ENCODE results near the gene CABLES1.
"Not testable (repeated sequence)": the region's sequence is repeated elsewhere in the genome, so short reads cannot be mapped to it uniquely, and the experiment has no call there.

The CABLES1 gene

GRCh38 chr18:23267447-23267776, 132.1 kb downstream of the CABLES1 start:
- TF ChIP-seq, protein P1, sequence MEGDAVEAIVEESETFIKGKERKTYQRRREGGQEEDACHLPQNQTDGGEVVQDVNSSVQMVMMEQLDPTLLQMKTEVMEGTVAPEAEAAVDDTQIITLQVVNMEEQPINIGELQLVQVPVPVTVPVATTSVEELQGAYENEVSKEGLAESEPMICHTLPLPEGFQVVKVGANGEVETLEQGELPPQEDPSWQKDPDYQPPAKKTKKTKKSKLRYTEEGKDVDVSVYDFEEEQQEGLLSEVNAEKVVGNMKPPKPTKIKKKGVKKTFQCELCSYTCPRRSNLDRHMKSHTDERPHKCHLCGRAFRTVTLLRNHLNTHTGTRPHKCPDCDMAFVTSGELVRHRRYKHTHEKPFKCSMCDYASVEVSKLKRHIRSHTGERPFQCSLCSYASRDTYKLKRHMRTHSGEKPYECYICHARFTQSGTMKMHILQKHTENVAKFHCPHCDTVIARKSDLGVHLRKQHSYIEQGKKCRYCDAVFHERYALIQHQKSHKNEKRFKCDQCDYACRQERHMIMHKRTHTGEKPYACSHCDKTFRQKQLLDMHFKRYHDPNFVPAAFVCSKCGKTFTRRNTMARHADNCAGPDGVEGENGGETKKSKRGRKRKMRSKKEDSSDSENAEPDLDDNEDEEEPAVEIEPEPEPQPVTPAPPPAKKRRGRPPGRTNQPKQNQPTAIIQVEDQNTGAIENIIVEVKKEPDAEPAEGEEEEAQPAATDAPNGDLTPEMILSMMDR (IDR thresholded peaks at IDR 0.05; ENCODE audit: low read depth, low read length), result no peak
- H3K36me3 ChIP-seq, result no peaks in the 10 kb centered on the region
- no peaks in the 10 kb centered on the region for H3K27me3 ChIP-seq (ENCODE audit: insufficient read depth, low read depth, severe bottlenecking)
- H3K4me3 ChIP-seq (ENCODE audit: low read depth, low read length), result no peak overlapping the region
- DNase-seq, result no peak
- H3K27ac ChIP-seq, result no peak overlapping the region
- H3K9me3 ChIP-seq (ENCODE audit: severe bottlenecking), result peaks cover 13% of the 10 kb centered on the region

DNA sequence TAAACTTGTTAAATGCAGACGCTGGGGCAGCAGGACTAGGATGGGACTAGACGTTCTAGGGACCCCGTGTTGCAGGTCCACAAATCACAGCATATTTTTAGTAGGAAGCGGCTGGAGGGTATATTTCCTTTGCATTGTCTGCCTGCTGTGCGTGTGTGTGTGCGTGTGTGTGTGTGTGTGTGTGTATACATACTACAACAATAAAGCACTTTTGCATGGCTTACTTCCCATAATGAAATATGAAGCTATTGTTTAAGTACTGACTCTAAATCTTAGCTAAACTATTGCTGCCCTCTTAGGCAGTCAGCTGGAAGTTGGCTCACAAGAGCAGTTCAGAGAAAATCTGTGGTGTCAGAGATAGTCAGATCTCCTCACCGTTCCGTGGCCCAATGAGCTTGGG, 133.4 kb downstream of the CABLES1 start:
- DNase-seq, result no peak
- Histone ChIP-seq H3K36me3 (no peaks in the 10 kb centered on the region), H3K4me3 (ENCODE audit: low read depth, low read length) (no peak overlapping the region), H3K27me3 (ENCODE audit: insufficient read depth, low read depth, severe bottlenecking) (no peaks in the 10 kb centered on the region), H3K27ac (no peak overlapping the region), H3K9me3 (ENCODE audit: severe bottlenecking) (peaks cover 13% of the 10 kb centered on the region)
- TF ChIP-seq, protein P1 (IDR thresholded peaks at IDR 0.05; ENCODE audit: low read depth, low read length), result no peak

- not testable (repeated sequence) for H3K4me3 ChIP-seq (ENCODE audit: low read depth, low read length); H3K36me3 ChIP-seq; H3K27me3 ChIP-seq (ENCODE audit: insufficient read depth, low read depth, severe bottlenecking); DNase-seq; H3K27ac ChIP-seq
- H3K9me3 ChIP-seq (ENCODE audit: severe bottlenecking), result peaks cover 13% of the 10 kb centered on the region
These were observed 133.8 kb downstream of the CABLES1 start for GRCh38 chr18:23269068-23269467.

- TF ChIP-seq, protein P1 (IDR thresholded peaks at IDR 0.05; ENCODE audit: low read depth, low read length), result no peak
- peaks cover 13% of the 10 kb centered on the region for H3K9me3 ChIP-seq (ENCODE audit: severe bottlenecking)
- H3K27ac ChIP-seq, result no peak overlapping the region
- no peak for DNase-seq
- H3K4me3 ChIP-seq (ENCODE audit: low read depth, low read length), result no peak overlapping the region
- no peaks in the 10 kb centered on the region for H3K27me3 ChIP-seq (ENCODE audit: insufficient read depth, low read depth, severe bottlenecking)
- H3K36me3 ChIP-seq, result no peaks in the 10 kb centered on the region
These were observed 134.6 kb downstream of the CABLES1 start for GRCh38 chr18:23269928-23270327.

- DNase-seq, result no peak
- no peaks in the 10 kb centered on the region for H3K36me3 ChIP-seq
- TF ChIP-seq, protein P1 (IDR thresholded peaks at IDR 0.05; ENCODE audit: low read depth, low read length), result no peak
- no peaks in the 10 kb centered on the region for H3K27me3 ChIP-seq (ENCODE audit: insufficient read depth, low read depth, severe bottlenecking)
- no peak overlapping the region for H3K27ac ChIP-seq
- H3K9me3 ChIP-seq (ENCODE audit: severe bottlenecking), result peaks cover 13% of the 10 kb centered on the region
- no peak overlapping the region for H3K4me3 ChIP-seq (ENCODE audit: low read depth, low read length)
These were observed 135.8 kb downstream of the CABLES1 start for GRCh38 chr18:23270986-23271680.

DNA sequence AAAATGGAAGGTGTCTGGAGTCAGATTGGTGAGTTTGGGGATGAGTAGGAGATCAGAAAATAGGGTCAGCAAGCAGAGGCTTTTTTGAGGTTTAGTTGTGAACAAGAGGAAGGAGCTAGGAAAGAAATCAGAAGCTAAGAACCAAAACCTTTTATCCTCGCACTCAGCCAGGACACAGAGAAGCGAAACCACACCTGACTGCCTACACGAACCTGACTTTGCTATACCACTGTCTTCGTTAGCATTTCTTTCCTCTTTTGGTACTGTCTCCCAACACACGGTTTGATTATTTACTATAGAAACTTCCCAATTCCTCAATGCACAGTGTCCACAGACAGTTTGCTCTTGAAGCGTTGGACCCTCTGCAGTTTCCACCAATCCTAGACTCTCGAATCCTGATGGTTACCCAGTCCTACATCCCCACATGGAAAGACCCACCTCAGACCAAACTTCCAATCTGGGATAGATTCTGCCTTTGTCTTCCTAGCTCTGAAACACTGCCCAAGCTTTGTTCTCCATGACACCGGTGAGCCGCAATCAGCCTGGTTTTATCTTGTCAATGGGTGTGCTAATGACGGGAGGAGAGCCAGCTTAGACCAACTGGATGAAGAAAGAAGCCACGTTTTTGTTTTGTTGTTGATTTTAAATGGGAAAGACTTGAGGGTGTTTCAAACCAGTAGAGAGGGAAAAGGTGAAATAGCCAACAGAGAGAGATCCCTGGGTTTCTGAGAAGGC, 137.4 kb downstream of the CABLES1 start:
- DNase-seq, result no peak
- Histone ChIP-seq H3K27ac (no peak overlapping the region), H3K36me3 (no peaks in the 10 kb centered on the region), H3K9me3 (ENCODE audit: severe bottlenecking) (peaks cover 20% of the 10 kb centered on the region), H3K27me3 (ENCODE audit: insufficient read depth, low read depth, severe bottlenecking) (no peaks in the 10 kb centered on the region), H3K4me3 (ENCODE audit: low read depth, low read length) (no peak overlapping the region)
- TF ChIP-seq, protein P1 (IDR thresholded peaks at IDR 0.05; ENCODE audit: low read depth, low read length), result no peak

Measured in WERI-Rb-1 (cell line).